Endothelial cell of umbilical vein (primary cell): ENCODE results near the gene RPL22. TPM values are rescaled to one million over a fixed set of nuclear protein-coding genes. Genes with fewer than 3 reads are reported as not detected.

Experiments
- BruUV-seq: library from RNA; stranded (reverse); fragments of 400-500 nt; replicated peaks from 2 replicates; lab custom pipeline; 2021; lab: Mats Ljungman, UMichigan
- CTCF ChIA-PET: fragments of 300-600, 350-600 bp; sonication (Branson Sonifier 250); formaldehyde crosslinking; loops from one replicate; lab custom pipeline; 2021; ENCODE audit warnings: antibody characterized with exemption, inconsistent platforms; lab: Charles Lee
- POLR2A ChIA-PET: fragments of 300-600, 350-600 bp; sonication (Branson Sonifier 250); formaldehyde crosslinking; loops from one replicate; lab custom pipeline; 2021; ENCODE audit warnings: antibody characterized with exemption, inconsistent platforms; lab: Charles Lee
- DNase-seq: peaks from one replicate; pipeline ENCODE4 v3.0.0-alpha.2; 2011; ENCODE audit warnings: low read depth, low spot score
- FAIRE-seq: peaks from 2 replicates; lab custom pipeline; 2011; peaks lifted over from hg19 to GRCh38; lab: Jason Lieb, UNC
- H2AFZ ChIP-seq: 2 replicates; pipeline ENCODE4 v1.6.0; 2012; ENCODE audit warnings: low read depth, low read length, control low read depth, inconsistent platforms
- H3K27ac ChIP-seq: 2 replicates; pipeline ENCODE4 v1.5.1; 2011; ENCODE audit warnings: low read depth, mild to moderate bottlenecking, control low read depth, low read length, moderate library complexity; ENCODE audit not compliant: insufficient read depth
- H3K27me3 ChIP-seq, 2 experiments: 2 replicates each; pipeline versions ENCODE4 v1.6.0 to v1.6.1; 2011; ENCODE audit warnings: low read length in 2 of 2, mixed read lengths in 1 of 2; ENCODE audit not compliant: control insufficient read depth in 2 of 2, insufficient read depth in 2 of 2
- H3K36me3 ChIP-seq, 2 experiments: 2 replicates in 1 of 2; 3 replicates in 1 of 2; pipeline ENCODE4 v1.5.1; 2011; ENCODE audit warnings: low read length in 2 of 2, mild to moderate bottlenecking in 1 of 2, moderate library complexity in 1 of 2; ENCODE audit not compliant: control insufficient read depth in 2 of 2, insufficient read depth in 2 of 2; ENCODE audit errors: extremely low read depth in 1 of 2
- H3K4me1 ChIP-seq: 3 replicates; pipeline ENCODE4 v1.5.1; 2011; ENCODE audit warnings: mild to moderate bottlenecking, low read length; ENCODE audit not compliant: control insufficient read depth, insufficient read depth; ENCODE audit errors: extremely low read depth
- H3K4me2 ChIP-seq: 2 replicates; pipeline ENCODE4 v1.6.1; 2011; ENCODE audit warnings: low read length, control low read depth, mixed read lengths; ENCODE audit not compliant: insufficient read depth
- H3K4me3 ChIP-seq, 3 experiments: fragments of 200-600 bp in 1 of 3; sonication (generic), shearing (Covaris generic) in 1 of 3; replicated peaks in 1 of 3; 2 replicates each; pipeline ENCODE4 v1.5.1; 2011 to 2016; ENCODE audit warnings: control low read depth in 3 of 3, low read length in 3 of 3, mild to moderate bottlenecking in 2 of 3, inconsistent platforms in 1 of 3, low read depth in 1 of 3, moderate library complexity in 1 of 3; ENCODE audit not compliant: insufficient read depth in 1 of 3
- H3K79me2 ChIP-seq: 2 replicates; pipeline ENCODE4 v1.6.0; 2012; ENCODE audit warnings: low read length, inconsistent platforms; ENCODE audit not compliant: control insufficient read depth, insufficient read depth
- H3K9ac ChIP-seq: replicated peaks from 2 replicates; pipeline ENCODE3; 2011; ENCODE audit warnings: low read length, control low read depth; ENCODE audit not compliant: insufficient read depth; ENCODE audit errors: extremely low read depth
- H3K9me1 ChIP-seq: replicated peaks from 3 replicates; pipeline ENCODE4 v1.6.0; 2011; ENCODE audit warnings: mild to moderate bottlenecking, low read length; ENCODE audit not compliant: control insufficient read depth, insufficient read depth; ENCODE audit errors: extremely low read depth
- H3K9me3 ChIP-seq: replicated peaks from 2 replicates; pipeline ENCODE4 v1.5.1; 2012; ENCODE audit warnings: low read length, inconsistent platforms; ENCODE audit not compliant: control insufficient read depth, insufficient read depth
- H4K20me1 ChIP-seq: replicated peaks from 2 replicates; pipeline ENCODE3; 2011; ENCODE audit warnings: mild to moderate bottlenecking, low read length; ENCODE audit not compliant: control insufficient read depth, insufficient read depth; ENCODE audit errors: extremely low read depth
- EZH2 ChIP-seq: IDR thresholded peaks from 2 replicates; pipeline ENCODE4 v1.6.1; 2012; ENCODE audit warnings: borderline replicate concordance, low read depth, mild to moderate bottlenecking, moderate library complexity, low read length, inconsistent platforms; ENCODE audit not compliant: severe bottlenecking
- FOS ChIP-seq: IDR thresholded peaks from 2 replicates; pipeline ENCODE4 v1.6.1; 2011; ENCODE audit warnings: mild to moderate bottlenecking, low read length, moderate library complexity, borderline replicate concordance; ENCODE audit not compliant: insufficient read depth
- GATA2 ChIP-seq: IDR thresholded peaks from 2 replicates; pipeline ENCODE4 v1.7.0; 2011; ENCODE audit warnings: low read depth, mild to moderate bottlenecking, moderate library complexity, mixed read lengths, low read length; ENCODE audit not compliant: insufficient read length, insufficient read depth
- JUN ChIP-seq: IDR thresholded peaks from 2 replicates; pipeline ENCODE4 v1.6.1; 2011; ENCODE audit warnings: borderline replicate concordance, low read depth; ENCODE audit not compliant: insufficient read length, insufficient read depth
- MYC ChIP-seq: IDR thresholded peaks from one replicate; pipeline ENCODE4 v1.6.1; 2011; ENCODE audit warnings: mild to moderate bottlenecking, low read depth, low read length
- POLR2A ChIP-seq: IDR thresholded peaks from 2 replicates; pipeline ENCODE4 v1.6.1; 2012; ENCODE audit warnings: low read depth, mild to moderate bottlenecking, control low read depth, low read length
- POLR2AphosphoS5 ChIP-seq: IDR thresholded peaks from 2 replicates; pipeline ENCODE4 v1.6.1; 2012; ENCODE audit warnings: low read depth, mild to moderate bottlenecking, control low read depth, low read length, moderate library complexity; ENCODE audit not compliant: insufficient read depth
- dilution Hi-C: fragments of 300-500 bp; cut with MboI; formaldehyde crosslinking; loops from one replicate; pipeline ENCODE4 v1.15.0; 2019; ENCODE audit warnings: low sequenced_read_pairs; ENCODE audit not compliant: extremely low pct_ligation_motif_present
- intact Hi-C: fragments of 100-400 bp; cut with micrococcal nuclease; formaldehyde crosslinking; loops from one replicate; pipeline ENCODE4 v1.10.0; 2022
- polyA plus RNA-seq, 4 experiments: library from polyadenylated mRNA; depleted of rRNA in 3 of 4; stranded (reverse) in 3 of 4; unstranded in 1 of 4; fragments of >200 nt; gene quantifications; 2 replicates each; pipeline versions ENCODE4 v1.2.1 to v1.2.3, GENCODE V29; 2011 to 2012; ENCODE audit warnings: missing spikeins in 1 of 4
- total RNA-seq: library from RNA; stranded (reverse); gene quantifications from 2 replicates; pipeline ENCODE4 v1.2.3, GENCODE V29; 2021
- TF ChIP-seq, protein P1 (sequence below): IDR thresholded peaks from 2 replicates; pipeline ENCODE4 v1.6.1; 2011; ENCODE audit not compliant: insufficient read depth, insufficient read length
- TF ChIP-seq, protein P2 (sequence below), 2 donors: IDR thresholded peaks; 1 replicate in 1 of 2; 2 replicates in 1 of 2; pipeline ENCODE4 v1.5.1; 2011; ENCODE audit warnings: low read length in 2 of 2, mild to moderate bottlenecking in 2 of 2, moderate library complexity in 2 of 2, control low read depth in 1 of 2, inconsistent platforms in 1 of 2, low read depth in 1 of 2; ENCODE audit not compliant: insufficient read depth in 1 of 2; ENCODE audit errors: extremely low read depth in 1 of 2

The RPL22 gene
- total and polyA plus RNA-seq, 2 donors (not counting 3 experiments of a cell fraction or from before 2014, with no cell fraction given), result 71.2 to 343 TPM

DNA sequence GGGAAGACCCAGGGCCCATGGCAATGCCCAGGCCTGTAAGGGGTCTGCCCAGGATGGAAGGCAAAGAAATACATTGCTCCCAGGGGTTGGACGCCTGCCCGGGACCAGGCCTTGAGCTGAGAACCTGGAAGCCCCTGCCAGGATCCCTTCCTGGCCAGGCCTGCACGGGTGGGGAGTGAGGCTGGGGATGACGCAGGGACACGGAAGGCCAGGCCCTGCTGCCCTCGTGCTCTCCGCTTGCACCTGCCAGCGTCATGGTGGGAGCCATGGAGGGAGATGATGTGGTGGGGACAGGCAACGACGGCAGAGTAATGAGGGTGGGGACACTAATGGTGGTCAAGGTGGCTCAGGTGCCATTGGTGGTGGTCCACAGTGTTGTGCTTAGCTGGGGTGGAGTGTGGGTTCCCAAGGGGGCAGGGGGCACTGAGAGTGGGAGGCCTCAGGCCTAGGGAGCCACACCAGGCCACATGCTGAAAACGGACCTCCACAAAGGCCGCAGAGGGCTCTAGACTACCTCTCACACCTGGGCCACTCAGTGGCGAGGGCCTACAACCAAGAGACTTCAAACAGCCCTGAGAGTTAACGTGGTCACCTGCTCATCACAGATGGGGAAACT lies 48.9 kb upstream of the RPL22 start:
- Histone ChIP-seq H3K9ac (no peak overlapping the region), H3K9me3 (no peaks in the 10 kb centered on the region), H3K4me2 (no peak overlapping the region), H3K36me3 (no peaks in the 10 kb centered on the region), H4K20me1 (no peaks in the 10 kb centered on the region), H3K27me3 (peaks cover 17 to 24% of the 10 kb centered on the region in 2 experiments), H3K79me2 (no peaks in the 10 kb centered on the region), H2AFZ (no peak overlapping the region), H3K4me1 (peaks cover 5% of the 10 kb centered on the region), H3K9me1 (no peaks in the 10 kb centered on the region), H3K27ac (no peak overlapping the region), H3K4me3 (no peak overlapping the region)
- ChIA-PET CTCF (interaction anchor here (1.2 to 7.8 kb wide), 11 partner anchors 10 to 189 kb away, joined by 3 to 208 read pairs (median 13); partner anchors contain the start of genes ACOT7 and RNF207), POLR2A (interaction anchor here (0.6 kb wide), 1 partner anchor 216 kb away, joined by 3 read pairs; no protein-coding TSS in a partner anchor)
- DNase-seq (no peak), FAIRE-seq (no peak)
- dilution Hi-C loops, result no loop called here
- no TSS peak for BruUV-seq
- TF ChIP-seq FOS (no peak), GATA2 (no peak), POLR2A (no peak), JUN (no peak), MYC (no peak), POLR2AphosphoS5 (no peak), EZH2 (no peak)
- TF ChIP-seq, protein P1, sequence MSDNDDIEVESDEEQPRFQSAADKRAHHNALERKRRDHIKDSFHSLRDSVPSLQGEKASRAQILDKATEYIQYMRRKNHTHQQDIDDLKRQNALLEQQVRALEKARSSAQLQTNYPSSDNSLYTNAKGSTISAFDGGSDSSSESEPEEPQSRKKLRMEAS, result no peak
- TF ChIP-seq, protein P2, sequence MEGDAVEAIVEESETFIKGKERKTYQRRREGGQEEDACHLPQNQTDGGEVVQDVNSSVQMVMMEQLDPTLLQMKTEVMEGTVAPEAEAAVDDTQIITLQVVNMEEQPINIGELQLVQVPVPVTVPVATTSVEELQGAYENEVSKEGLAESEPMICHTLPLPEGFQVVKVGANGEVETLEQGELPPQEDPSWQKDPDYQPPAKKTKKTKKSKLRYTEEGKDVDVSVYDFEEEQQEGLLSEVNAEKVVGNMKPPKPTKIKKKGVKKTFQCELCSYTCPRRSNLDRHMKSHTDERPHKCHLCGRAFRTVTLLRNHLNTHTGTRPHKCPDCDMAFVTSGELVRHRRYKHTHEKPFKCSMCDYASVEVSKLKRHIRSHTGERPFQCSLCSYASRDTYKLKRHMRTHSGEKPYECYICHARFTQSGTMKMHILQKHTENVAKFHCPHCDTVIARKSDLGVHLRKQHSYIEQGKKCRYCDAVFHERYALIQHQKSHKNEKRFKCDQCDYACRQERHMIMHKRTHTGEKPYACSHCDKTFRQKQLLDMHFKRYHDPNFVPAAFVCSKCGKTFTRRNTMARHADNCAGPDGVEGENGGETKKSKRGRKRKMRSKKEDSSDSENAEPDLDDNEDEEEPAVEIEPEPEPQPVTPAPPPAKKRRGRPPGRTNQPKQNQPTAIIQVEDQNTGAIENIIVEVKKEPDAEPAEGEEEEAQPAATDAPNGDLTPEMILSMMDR (IDR thresholded peaks at IDR 0.05; ENCODE audit: extremely low read depth in 1 of 2, insufficient read depth in 1 of 2, low read depth in 1 of 2, low read length in 2 of 2), result no peak
- intact Hi-C loops, result no loop called here
